GM19238 (cell line): ENCODE measurements around the gene GLIS1.

Experiments used
- DNase-seq: peaks from one replicate; pipeline ENCODE4 v3.0.0; 2011; ENCODE audit warnings: low spot score; ENCODE audit not compliant: insufficient read length

GLIS1 gene

DNA sequence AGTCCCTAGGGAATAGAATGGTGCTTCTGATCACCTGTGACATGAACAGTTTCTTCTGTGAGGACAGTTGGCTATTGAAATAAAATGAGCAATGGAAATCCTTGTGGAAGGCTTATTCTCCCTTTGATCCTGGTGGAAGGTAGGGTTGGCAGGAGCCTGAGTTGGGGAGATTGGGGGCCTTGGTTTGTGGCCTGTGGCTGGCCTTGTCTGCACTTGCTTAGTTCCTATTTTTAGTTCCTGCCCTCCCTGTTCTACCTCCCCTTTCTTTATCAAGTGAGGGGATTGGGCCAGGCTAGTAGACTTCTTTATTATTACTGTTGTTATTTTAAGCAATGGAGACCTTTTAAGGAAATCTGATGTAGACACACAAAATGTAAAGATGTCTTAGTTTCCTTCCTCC is 271.6 kb downstream of the GLIS1 start:
- DNase-seq = no peak

DNA sequence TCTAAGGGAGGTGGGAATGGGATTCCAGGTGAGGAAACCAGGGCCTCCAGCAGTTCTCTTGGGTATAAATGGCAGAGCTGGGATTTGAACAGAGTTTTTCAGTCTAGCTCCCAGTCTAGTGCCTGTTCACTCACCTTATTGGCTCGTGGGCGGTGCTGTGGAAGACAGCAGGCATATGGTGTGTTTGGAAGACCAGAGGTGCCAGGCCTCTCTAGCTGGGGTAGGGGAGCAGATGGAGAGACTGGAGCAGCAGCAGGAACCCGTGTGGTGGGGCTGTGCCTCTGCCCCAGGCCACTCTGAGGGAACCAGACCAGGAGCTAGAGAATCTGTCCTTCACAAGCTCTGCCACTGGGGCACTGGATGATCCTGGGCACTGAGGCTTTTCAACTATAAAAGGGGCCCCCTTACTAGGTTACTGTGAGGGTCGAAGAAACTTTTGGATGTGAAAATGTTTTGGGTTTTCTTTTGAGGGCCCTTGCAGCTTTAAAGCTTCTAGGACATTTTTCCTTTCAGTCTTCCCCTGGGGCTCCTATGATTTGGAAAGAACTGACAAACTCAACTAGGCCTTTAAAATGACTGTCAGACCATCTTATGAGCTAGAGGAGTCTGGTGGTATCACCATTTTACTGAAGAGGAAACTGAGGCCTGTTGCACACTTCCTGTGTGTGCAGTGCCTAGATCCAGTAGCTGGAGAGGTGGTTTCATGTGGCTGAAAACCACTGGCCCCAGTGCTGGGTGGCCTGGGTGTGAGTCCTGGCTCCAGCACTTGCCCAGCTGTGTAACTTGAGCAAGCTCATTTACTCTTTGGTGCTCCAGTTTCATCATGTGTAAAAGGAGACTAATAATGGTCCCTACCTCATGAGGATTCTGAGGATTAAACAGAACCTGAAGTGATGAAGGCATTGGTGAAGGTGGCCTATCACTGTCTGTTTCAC is 273.7 kb downstream of the GLIS1 start:
- DNase-seq = no peak

DNA sequence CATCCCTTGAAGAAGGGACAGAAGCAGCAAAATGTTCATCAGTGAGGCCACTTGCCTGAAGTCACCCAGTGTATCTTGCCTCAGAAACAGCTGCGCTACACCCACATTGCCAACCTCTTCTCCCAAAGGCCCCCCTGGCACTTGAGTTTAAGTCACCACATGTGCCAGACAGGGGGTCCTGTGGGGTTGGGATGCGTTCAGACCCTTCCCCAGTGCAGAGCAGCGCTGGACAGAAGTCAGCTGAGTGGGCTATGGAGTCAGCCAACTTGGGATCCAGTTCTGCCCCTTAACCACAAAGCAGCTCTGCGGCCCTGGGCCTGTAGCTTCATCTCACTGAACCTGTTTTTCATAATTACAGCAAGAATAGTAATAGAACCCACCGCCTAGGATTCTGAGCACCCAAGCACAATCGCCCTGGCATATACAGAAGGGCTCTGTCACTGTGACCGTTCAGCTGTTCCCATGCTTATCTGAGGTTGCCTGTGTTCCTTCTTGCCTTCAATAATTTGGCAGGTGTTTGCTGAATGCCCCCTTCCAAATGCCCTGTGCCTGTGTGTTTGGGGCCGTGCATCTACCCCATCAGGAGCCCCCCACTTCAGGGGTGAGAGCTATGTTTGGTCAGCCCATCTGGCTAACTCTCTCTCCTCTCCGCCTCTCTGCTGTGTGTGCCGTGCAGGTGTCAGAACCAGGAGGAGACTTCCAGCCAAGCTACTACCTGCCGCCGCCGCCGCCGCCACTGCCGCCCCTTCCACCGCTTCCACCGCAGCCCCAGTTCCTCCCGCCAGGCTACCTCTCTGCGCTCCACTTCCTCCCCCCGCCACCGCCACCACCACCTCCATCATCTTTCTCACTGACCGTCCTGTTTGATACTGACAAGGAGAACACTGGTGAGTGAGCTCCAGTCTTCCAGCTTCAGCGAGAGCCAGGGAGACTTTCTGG is 274.7 kb downstream of the GLIS1 start:
- no peak for DNase-seq

DNA sequence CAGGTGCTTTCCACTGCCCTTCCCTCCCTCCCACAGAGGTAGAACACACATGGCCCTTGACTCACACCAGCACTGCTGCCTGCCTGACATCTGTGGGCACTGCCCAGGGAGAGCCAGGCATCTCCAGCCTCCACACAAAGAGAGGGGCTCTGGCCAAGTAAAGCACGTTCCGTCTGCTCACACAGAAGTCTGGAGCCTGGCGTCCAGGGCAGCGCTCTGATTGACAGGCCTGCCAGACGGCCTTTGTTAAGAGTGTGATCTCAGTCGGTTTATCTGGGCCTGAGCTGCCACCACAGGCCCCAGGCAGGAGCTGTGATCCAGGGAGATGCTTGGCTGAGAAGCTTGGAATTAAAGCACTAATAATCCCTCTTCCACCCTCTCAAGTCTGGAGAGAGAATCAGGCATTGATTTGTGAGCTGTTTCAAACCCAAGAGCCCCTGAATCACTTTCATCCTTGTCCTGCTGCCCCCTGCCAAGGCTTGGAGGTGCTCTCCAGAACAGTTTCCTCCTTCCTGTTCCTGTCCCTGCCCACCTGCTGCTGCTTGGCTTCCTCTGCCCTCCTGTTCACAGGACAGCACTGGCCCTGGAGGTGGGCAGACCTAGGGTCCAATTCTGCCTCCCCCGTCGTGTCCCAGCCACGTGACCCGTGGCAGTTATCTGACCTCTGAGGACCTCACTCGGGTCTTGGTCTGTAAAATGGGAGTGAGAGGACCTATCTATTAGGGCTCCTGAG is 276.0 kb downstream of the GLIS1 start:
- DNase-seq = no peak

DNA sequence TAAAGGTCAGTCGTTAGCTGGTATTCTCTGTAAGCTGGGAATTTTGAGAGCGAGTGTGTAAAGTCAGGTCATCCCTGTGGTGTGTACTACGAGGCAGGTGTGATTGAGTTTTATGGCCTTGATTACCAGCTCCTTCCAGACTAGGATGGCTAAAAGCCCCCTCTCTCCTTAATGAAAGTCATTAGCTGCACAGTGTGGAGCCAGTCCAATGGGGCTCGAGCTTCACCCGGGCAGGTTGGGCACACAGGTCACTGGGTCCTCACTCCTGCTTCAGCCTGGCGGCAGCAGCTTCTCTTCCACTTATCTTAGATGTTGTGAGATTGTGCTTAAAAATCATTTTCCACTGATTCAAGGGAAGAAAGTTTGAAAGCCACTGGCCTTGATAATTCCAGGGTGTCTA is 276.8 kb downstream of the GLIS1 start:
- DNase-seq = no peak

DNA sequence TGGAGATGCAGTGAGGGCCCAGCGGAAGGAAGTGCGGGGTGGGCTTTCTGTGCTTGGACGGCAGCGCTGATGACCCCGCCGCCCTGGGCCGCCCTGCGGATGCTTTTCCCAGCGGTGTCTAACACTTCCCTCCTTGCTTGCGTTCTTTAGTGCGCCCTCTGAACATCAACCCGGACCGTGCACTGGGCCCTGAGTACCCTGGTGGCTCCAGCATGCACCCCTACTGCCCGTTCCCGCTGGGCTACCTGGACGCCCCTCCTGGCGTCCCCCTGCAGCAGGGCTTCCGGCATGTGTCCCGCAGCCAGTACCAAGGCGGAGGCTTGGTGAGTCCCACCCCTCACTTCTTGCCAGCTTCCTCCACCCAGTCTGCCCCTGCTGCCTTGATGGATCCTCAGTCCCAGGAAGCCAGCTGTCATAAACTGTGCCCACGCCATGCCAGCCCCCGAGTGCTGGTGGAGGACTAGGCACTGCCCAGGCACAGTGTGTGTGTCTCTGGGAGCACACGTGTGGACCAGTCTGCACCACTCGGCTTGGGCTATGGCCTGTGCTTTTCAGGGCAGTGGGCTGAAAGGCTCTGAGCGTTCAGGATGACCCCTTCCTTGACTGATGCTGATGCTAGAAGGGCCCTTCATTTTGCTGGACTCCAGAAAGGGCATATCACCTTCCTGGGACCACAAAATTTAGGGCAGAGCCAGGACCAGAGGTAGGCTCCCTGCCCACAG is 277.5 kb downstream of the GLIS1 start:
- DNase-seq = no peak

DNA sequence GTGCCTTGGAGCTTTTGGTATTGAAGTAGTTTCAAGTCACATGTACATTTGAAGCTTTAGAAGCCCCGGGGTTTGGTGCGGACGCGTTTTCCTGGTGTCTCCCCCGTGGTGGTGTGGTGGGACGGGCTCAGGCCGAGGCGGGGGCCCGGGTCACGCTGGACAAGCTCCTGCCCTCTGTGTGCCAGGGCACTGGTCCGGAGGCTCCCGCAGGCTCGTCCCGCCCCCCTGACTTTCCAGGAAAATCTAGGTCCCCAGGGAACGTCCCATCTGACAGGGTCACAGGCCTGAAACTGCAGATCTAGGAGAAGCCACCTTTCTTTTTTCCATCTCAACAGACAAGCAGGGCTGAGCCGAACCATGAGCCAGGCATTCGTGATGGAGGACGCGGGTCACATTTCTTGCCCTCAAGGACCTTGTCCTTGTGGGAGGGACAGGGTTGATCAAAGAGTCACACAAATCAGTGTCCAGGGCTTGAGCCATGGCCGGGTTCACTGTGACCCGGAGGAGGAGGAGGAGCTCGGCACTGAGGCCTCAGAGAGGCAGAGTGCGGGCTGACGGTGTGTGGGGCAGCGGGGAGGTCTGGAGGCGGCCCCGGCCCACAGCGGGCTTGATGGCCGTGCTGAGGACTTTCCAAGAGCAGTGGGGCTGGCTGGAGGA is 278.2 kb downstream of the GLIS1 start:
- no peak for DNase-seq

DNA sequence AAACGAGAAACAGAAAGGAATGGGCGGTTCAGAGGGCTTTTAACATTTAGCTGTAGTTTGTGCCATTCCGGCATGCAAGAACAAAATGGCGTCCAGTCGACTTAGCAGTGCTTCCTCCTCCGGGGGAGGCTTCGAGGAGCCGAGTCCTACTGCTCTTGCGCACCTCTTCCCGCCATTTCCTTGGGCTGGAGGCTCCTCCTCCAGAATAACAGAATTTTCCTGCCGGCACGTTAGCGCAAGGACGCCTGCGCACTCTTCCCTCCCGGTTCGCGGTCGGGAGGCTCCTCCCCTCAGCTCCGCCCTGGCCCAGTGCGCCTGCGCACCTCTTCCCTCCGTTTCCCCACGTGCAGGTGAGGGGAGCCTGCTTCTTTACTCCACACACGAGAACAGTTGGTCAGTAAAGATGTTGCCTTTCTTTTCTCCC is 278.7 kb downstream of the GLIS1 start:
- DNase-seq = no peak

DNA sequence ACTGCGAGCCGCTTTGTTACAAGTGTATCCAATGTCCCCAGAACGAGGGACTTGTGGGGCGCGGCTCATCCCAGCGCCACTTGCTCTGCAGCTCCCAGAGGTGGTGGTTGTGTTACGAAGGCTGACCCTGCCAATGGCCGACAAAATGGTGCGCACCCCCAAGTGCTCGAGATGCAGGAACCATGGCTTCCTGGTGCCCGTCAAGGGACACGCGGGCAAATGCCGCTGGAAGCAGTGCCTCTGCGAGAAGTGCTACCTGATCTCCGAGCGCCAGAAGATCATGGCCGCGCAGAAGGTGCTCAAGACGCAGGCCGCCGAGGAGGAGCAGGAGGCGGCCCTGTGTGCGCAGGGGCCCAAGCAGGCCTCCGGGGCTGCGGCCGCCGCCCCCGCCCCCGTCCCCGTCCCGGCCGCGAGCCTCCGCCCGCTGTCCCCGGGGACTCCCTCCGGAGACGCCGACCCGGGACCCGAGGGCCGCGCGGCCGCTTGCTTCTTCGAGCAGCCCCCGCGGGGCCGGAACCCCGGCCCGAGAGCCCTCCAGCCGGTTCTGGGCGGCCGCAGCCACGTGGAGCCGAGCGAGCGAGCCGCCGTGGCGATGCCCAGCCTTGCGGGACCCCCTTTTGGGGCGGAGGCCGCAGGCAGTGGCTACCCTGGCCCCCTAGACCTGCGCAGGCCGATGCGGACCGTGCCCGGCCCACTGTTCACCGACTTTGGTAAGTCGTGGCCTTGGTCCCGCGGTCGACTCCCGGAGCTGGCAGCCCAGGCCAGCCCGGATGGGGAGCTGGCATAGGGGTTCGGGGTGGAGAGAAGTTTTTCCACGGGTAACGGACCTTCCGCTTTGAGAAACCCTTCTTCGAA is 279.4 kb downstream of the GLIS1 start, which contains the start of gene DMRTB1:
Gene DMRTB1, plus strand, starts transcription at position 79 of the 855 bp plus-strand sequence. Its CDS starts 55 bp downstream, at position 134.
- DNase-seq = no peak

DNA sequence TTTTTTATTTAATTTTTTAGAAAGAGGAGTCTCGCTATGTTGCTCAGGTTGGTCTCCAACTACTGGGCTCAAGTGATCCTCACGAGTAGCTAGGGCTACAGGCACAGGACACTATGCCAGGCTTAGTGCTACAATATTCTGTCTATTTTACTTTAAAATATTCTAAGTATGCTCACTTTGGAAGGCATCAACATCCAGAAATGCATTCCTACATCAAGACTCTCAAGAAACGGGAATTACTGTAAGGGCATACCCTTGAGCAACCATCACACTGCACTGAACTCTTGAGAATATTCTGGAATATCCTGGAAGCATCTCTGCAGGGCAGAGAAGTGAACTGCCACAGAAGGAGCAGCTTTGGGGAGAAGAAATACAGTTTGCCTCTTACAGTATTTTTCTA is 280.3 kb downstream of the GLIS1 start:
- no peak for DNase-seq
